Mucosa of rectum (tissue), 2 donors: ENCODE data around the gene TPRN.

Source experiments
- H3K27ac ChIP-seq, 2 donors: one replicate each; pipeline ENCODE4 v1.7.0; 2013; ENCODE audit warnings: inconsistent platforms in 2 of 2, low read depth in 2 of 2, low read length in 2 of 2
- H3K27me3 ChIP-seq, 2 donors: one replicate each; pipeline ENCODE4 v1.7.0; 2013; ENCODE audit warnings: low read length in 2 of 2; ENCODE audit not compliant: control insufficient read depth in 2 of 2, insufficient read depth in 2 of 2
- H3K36me3 ChIP-seq, 2 donors: one replicate each; pipeline ENCODE4 v1.7.0; 2013; ENCODE audit warnings: low read length in 2 of 2; ENCODE audit not compliant: control insufficient read depth in 2 of 2, insufficient read depth in 2 of 2
- H3K4me1 ChIP-seq, 2 donors: one replicate each; pipeline ENCODE4 v1.7.0; 2013; ENCODE audit warnings: low read length in 2 of 2, mild to moderate bottlenecking in 1 of 2; ENCODE audit not compliant: control insufficient read depth in 2 of 2, insufficient read depth in 2 of 2
- H3K4me3 ChIP-seq, 2 donors: one replicate each; pipeline ENCODE4 v1.7.0; 2013; ENCODE audit warnings: low read length in 2 of 2
- H3K9ac ChIP-seq, 2 donors: one replicate each; pipeline ENCODE4 v1.7.0; 2013; ENCODE audit warnings: low read length in 2 of 2, low read depth in 1 of 2, mild to moderate bottlenecking in 1 of 2
- H3K9me3 ChIP-seq, 2 donors: one replicate each; pipeline ENCODE4 v1.7.0; 2013; ENCODE audit warnings: low read length in 2 of 2; ENCODE audit not compliant: control insufficient read depth in 2 of 2
- donor health status: healthy.
- donor health status: Normal muscosa, but diverticular disease.

TPRN gene

GRCh38 chr9:137169896-137170358 lies 30.6 kb downstream of the TPRN start, which contains the start of gene LRRC26:
TSS of gene LRRC26 (minus strand) at chr9:137170051. CDS start at chr9:137169943, 108 bp downstream.
- peaks cover 23 to 34% of the 10 kb centered on the region in 2 donors for H3K4me1 ChIP-seq
- peak within 1 kb of the TSS; percentile 50 to 62 for H3K4me3 ChIP-seq
- H3K9ac ChIP-seq: peak within 1 kb of the TSS in 1 of 2 donors; percentile 38
- peak within 1 kb of the TSS in 1 of 2 donors; percentile 32 for H3K27ac ChIP-seq
- no peaks in the 10 kb centered on the region for H3K36me3 ChIP-seq
- peaks cover 24 to 25% of the 10 kb centered on the region in 2 donors for H3K27me3 ChIP-seq
- H3K9me3 ChIP-seq: no peaks in the 10 kb centered on the region

GRCh38 chr9:137168904-137169856 lies 31.4 kb downstream of the TPRN start:
- peak overlapping the region in 1 of 2 donors; percentile 32 for H3K27ac ChIP-seq
- H3K27me3 ChIP-seq: peaks cover 25 to 26% of the 10 kb centered on the region in 2 donors
- peak overlapping the region in 1 of 2 donors; percentile 38 for H3K9ac ChIP-seq
- H3K9me3 ChIP-seq: no peaks in the 10 kb centered on the region
- H3K36me3 ChIP-seq: no peaks in the 10 kb centered on the region
- peaks cover 23 to 29% of the 10 kb centered on the region in 2 donors for H3K4me1 ChIP-seq
- peak overlapping the region; percentile 50 to 62 for H3K4me3 ChIP-seq

- H3K27me3 ChIP-seq: peaks cover 22 to 30% of the 10 kb centered on the region in 2 donors
These were observed 32.0 kb downstream of the TPRN start for GRCh38 chr9:137168573-137168903.

GRCh38 chr9:137167747-137168572 lies 32.6 kb downstream of the TPRN start:
- Histone ChIP-seq H3K36me3 (no peaks in the 10 kb centered on the region), H3K27ac (no peak overlapping the region), H3K9me3 (no peaks in the 10 kb centered on the region), H3K4me1 (peaks cover 22 to 27% of the 10 kb centered on the region in 2 donors), H3K4me3 (peak overlapping the region; percentile 20 to 62), H3K9ac (no peak overlapping the region), H3K27me3 (peaks cover 22 to 28% of the 10 kb centered on the region in 2 donors)

More at GRCh38 chr9:137168573-137168903, 32.0 kb downstream of the TPRN start:
- Histone ChIP-seq H3K4me3 (peak overlapping the region; percentile 50 to 62), H3K9ac (peak overlapping the region in 1 of 2 donors; percentile 38), H3K9me3 (no peaks in the 10 kb centered on the region), H3K4me1 (peaks cover 21 to 25% of the 10 kb centered on the region in 2 donors), H3K27ac (peak overlapping the region in 1 of 2 donors; percentile 32), H3K36me3 (no peaks in the 10 kb centered on the region)

- H3K27me3 ChIP-seq: peaks cover 25 to 28% of the 10 kb centered on the region in 2 donors
- no peaks in the 10 kb centered on the region for H3K9me3 ChIP-seq
- no peak overlapping the region for H3K9ac ChIP-seq
- peaks cover 22 to 24% of the 10 kb centered on the region in 2 donors for H3K4me1 ChIP-seq
- H3K4me3 ChIP-seq: peak overlapping the region in 1 of 2 donors; percentile 60
- H3K36me3 ChIP-seq: no peaks in the 10 kb centered on the region
- H3K27ac ChIP-seq: no peak overlapping the region
These were observed 33.2 kb downstream of the TPRN start for GRCh38 chr9:137167277-137167746.

GRCh38 chr9:137166380-137167229 lies 33.9 kb downstream of the TPRN start:
- H3K27me3 ChIP-seq: peaks cover 24 to 25% of the 10 kb centered on the region in 2 donors
- no peaks in the 10 kb centered on the region for H3K36me3 ChIP-seq
- H3K9ac ChIP-seq: no peak overlapping the region
- H3K4me1 ChIP-seq: peaks cover 18 to 22% of the 10 kb centered on the region in 2 donors
- H3K9me3 ChIP-seq: no peaks in the 10 kb centered on the region
- no peak overlapping the region for H3K4me3 ChIP-seq
- H3K27ac ChIP-seq: no peak overlapping the region

- Histone ChIP-seq H3K27me3 (peaks cover 25 to 30% of the 10 kb centered on the region in 2 donors), H3K9me3 (no peaks in the 10 kb centered on the region), H3K4me1 (peaks cover 18 to 22% of the 10 kb centered on the region in 2 donors), H3K27ac (no peak overlapping the region), H3K9ac (no peak overlapping the region), H3K4me3 (no peak overlapping the region), H3K36me3 (no peaks in the 10 kb centered on the region)
These were observed 35.2 kb downstream of the TPRN start for GRCh38 chr9:137165250-137165836.

- Histone ChIP-seq H3K9ac (no peak overlapping the region), H3K27me3 (peaks cover 26 to 35% of the 10 kb centered on the region in 2 donors), H3K27ac (no peak overlapping the region), H3K36me3 (no peaks in the 10 kb centered on the region), H3K4me1 (peaks cover 16 to 21% of the 10 kb centered on the region in 2 donors), H3K9me3 (no peaks in the 10 kb centered on the region), H3K4me3 (no peak overlapping the region)
These were observed 35.9 kb downstream of the TPRN start for GRCh38 chr9:137164370-137165249.
